Measurements from ENCODE around the gene AHDC1.
"Not testable (repeated sequence)": the region's sequence is repeated elsewhere in the genome, so short reads cannot be mapped to it uniquely, and the experiment has no call there.

The AHDC1 gene

DNA sequence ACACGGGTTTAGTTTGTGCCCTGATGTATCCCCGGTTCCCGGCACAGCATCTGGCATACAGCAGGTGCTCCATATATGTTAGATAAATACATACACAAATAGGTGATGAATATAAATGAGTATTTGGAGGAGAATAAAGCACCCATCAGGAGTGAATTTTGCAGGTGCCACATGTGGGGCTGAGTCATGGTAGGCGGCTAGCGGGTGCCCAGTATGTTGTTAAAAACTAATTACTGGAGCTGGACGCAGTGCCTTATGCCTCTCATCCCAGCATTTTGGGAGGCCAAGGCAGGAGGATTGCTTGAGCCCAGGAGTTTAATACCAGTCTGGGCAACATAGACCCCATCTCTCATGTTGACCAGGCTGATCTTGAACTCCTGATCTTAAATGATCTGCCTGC lies 97.2 kb downstream of the AHDC1 start:
- no peak for DNase-seq (ENCODE audit: low read depth)

DNA sequence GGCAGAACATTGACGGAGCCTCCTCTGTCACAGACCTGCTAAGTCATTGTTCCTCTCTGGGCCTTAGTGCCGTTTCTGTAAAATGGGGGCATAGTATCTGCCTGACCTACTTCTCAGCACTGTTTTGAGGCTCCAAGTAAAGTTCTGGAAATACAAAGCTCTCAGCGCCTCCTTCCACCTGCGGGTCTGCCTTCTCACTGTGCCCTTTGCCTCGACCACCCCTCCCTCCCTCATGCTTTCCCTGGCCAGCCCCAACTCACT lies 98.6 kb downstream of the AHDC1 start:
- no peak for DNase-seq (ENCODE audit: low read depth)

DNA sequence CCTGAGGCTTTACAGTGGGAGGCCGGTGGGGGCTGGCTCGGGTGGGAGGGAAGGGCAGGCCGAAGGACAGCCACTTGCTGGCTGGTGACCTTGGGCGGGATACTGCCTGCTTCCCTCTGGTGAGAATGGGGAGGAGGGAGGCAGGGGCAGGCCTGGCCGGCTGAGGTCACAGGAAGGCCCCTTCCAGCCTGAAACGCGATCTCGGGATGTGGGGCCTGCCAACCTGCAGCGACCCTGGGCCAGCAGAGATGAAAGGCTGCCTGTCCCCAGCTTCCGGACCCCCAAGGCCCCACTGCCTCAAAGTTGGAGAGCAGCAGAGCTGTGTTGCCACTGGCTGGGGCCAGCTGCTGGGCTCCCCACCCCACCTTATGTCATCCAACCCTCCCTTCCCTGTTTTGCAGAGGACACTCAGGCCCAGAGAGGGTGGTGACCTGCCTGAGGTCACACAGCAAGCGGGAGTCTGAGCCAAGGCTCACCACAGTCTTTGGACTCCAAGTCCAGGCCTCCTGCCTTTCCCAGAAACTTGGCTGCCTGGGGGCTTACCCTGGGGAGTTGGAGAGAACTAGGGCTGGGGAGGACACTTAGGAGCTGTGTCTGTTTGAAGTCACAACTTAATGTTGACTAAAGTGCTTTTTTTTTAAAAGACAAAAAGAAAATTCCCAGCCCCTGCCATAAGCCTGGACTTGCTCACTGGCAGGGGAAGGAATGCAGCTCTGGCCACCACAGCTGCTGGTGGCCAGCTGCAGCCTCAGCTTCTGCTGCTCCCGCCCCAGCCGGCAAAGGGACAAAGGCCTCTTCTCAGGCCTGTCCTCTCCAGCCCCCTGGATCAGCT lies 99.1 kb downstream of the AHDC1 start:
- DNase-seq (ENCODE audit: low read depth), result no peak

DNA sequence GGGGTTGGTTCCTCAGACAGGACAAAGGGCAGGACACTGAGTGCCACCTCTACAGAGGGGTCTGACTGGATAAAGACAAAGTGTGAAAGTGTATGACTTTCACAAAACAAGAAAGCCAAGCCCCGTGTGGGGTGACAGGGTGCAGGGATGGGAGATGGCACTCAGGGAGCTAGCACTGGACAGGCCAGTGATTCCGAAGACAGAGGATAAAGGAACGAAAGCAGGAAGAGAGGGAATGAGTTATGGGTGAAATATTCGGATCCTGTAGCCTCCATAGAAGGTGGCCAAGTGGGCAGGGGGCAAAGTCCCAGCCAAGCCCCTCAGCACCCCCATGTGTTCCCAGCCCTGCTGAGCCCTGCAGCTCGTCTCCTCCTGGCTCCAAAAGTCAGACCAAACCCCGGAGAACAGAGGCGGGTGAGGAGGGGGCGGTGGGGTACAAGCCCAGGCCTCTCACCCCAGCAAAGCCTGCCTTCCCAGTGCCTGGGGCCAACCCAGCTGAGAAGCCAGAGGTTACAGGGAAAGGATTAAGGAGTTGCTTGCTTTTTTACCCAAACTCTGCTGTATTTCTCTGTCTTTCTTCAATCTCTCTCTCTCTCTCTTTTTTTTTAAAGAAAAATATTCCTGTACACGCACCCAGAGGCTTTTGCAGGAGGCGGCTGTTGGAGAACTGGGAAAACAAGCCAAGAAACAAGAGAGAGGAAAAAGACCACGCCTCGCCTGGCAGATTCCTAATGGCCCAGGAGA lies 99.9 kb downstream of the AHDC1 start:
- DNase-seq (ENCODE audit: low read depth), result no peak

DNA sequence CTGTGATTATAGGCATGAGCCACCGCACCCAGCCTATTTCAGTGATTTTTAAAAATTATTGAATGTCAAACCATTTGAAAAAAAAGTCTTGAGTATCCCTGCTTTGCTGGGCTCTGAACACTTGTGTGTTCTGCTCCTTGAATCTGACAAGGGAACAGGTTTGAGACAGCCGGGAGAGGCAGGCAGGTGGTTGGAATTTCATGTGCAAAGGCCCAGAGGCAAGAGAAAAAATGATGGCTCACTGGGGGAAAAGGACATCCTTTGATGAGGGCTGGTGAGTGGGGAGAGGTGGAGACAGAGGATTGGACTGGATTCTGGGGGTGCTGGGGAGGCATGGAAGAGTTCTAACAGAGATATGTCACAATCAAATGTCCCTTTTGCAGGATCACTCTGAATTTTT lies 100.9 kb downstream of the AHDC1 start:
- no peak for DNase-seq (ENCODE audit: low read depth)

DNA sequence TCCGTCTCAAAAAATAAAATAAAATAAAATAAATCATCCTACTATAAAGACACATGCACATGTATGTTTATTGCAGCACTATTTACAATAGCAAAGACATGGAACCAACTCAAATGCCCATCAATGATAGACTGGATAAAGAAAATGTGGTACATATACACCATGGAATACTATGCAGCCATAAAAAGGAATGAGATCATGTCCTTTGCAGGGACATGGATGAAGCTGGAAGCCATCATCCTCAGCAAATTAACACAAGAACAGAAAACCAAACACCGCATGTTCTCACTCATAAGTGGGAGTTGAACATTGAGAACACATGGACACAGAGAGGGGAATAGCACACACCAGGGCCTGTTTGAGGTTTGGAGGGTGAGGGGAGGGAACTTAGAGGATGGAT lies 102.8 kb downstream of the AHDC1 start:
- DNase-seq (ENCODE audit: low read depth), result not testable (repeated sequence)

DNA sequence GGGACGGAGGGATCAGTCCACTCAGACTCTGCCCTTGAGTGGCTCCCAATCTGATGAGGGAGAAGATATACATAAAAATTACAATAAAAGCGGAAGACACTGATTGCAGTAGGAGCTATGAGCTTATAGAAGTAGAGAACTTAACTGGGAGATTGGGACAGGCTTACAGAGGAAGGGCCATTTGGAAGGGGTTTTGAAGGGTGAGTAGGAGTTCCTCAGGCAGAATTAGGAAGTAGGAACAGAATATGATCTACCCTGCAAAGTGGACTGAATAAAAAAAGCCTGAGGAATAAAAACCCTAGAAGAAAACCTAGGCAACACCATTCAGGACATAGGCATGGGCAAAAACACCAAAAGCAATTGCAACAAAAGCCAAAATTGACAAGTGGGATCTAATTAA lies 104.8 kb downstream of the AHDC1 start:
- no peak for DNase-seq (ENCODE audit: low read depth)

DNA sequence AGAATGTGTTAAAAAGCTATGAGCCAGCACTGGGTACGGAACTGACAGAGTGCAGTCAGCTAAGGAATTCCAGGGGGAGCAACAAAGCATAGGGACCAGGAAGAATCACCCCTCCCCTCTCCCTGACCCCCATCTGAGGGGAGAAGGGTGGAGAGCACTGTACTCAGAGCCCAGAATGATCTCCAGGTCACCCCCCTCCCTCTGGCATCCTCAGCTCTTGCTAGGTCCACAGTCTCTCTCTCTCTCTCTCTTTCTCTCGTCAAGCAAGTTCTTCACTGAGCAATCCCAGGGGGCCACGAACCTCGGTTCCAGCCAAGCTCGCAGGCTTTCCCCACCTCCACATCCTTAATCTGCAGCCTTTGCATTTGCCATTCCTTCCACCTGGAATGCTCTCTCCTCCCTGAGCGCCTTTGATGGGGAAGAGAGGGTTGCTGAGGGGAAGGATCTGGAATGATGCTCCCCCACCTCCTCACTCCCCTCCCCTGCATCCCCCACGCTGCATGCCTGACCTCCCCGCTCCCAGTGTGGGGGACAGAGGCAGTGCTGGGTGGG lies 107.3 kb downstream of the AHDC1 start:
- DNase-seq (ENCODE audit: low read depth), result no peak

DNA sequence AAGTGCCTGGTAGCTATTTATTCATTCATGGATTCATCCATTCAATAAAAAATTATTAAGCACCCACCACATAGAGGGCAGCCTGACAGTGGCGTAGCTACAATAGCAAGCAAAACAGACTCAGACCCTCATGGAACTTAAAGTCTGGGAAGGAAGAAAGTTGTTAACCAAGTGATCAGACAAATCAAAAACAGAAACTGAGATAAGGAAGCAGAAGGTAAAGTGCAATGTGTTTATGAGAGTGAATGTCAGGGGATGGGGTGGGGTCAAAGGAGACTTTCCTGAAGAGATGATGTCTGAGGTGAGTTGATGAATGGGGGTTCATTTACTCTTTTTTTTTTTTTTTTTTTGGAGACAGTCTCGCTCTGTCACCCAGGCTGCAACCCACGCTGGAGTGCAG lies 111.1 kb downstream of the AHDC1 start:
- DNase-seq (ENCODE audit: low read depth), result no peak

DNA sequence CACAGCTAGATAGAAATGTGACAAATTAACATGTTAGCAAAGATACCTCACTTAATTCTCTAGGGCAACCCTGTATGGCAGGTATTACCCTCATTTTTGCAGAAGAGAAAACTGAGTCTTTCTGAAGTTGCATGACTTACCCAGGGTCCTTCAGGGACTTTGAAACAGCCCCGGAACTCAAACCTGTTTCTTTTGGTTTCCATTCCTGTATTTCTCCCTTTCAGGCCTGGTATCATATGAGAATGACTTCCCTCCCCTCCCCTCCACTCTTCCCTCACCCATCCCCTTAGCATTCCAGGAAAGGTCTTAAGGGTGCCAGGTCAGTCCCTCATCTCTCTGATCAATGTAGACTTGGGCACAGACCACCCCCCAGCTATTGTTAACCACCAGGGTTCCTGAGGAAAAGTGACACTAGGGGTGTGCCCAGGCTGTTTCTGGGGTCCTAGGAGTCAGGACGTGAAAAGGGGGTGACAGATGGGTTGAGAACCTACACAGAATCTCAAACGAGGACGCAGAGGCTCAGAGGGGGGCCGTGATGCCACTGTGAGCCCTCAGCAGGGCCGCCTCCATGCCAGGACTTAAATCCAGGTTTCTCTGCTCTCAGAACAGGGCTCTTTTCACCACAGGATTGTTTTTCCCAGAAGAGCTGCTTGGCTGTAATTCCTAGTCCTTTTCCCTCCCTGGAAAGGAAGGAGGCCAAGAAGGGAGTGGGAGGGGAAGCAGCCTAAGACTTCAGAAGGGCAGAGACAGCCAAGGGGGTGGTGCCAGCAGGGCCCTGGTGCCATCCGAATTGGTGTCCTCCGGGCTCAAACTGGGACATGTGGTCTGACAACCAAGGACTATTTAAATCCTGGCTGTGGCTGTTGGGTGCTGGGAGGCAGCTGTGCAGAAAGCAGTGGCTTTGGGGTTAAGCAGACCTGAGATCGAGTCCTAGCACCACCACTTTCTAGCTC lies 111.9 kb downstream of the AHDC1 start:
- no peak for DNase-seq (ENCODE audit: low read depth)

DNA sequence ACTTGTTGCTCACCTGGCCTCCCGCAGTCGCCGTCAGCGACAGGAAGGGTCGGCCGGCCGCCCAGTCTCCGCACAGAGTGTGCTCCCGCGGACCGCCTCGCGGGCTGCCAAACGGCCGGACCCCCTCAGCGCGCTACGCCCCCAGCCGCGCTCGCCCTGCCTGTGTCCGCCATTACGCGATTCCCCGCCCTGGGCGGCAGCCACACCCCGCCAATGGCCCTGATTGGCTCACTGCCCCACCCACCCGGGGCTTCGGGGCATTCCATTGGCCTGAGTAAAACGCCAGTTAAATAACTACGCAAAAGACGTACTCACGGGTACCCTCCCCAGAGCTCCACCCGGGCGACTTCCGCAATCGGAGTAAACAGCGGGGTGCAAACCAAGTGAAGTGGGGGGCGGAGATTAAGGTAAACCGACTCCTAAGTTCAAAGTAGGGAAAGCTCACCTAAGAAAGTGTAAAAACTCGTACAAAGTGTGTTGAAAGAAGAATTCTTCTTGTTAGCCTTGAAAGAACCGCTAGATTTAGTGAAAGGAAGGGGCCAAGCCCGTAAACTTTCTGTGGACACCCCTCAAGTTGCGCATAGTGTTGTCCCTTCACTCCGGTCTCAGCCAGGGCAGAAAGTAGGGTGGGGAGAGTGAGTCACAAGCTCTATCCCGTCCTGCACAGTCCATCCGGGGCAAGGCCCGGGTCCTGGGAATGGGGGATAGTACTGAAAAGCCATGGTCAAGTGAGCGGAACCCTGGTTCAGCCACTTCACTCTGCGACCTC lies 113.8 kb downstream of the AHDC1 start, which contains the start of gene WASF2:
Gene WASF2, minus strand, starts transcription at position 195 of the 769 bp plus-strand sequence. CDS start 61,277 bp downstream, outside the sequence.
- peak; percentile 97 for DNase-seq (ENCODE audit: low read depth)

DNA sequence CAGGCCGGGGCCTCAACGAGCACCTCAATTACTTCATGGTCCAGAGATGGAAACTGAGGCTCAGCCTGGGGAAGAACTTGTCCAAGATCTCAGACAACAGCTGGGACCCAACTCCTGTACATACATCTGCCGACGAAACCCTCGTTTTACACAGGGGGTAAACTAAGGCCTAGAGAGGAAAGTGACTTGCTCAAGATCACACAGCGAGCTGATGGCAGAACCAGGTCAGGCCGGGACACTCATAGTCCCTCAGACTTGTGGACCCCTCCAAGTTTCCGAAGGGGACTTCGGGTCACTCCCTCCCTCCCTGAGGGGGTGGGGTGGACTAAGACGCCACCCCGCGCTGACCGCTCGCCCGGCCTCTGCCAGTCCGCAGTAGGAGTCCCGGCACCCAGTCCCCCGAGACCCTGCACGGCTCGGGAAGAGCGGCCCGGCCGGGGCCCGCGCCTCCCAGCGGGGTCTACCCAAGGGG lies 114.4 kb downstream of the AHDC1 start:
- DNase-seq (ENCODE audit: low read depth), result peak; percentile 42

DNA sequence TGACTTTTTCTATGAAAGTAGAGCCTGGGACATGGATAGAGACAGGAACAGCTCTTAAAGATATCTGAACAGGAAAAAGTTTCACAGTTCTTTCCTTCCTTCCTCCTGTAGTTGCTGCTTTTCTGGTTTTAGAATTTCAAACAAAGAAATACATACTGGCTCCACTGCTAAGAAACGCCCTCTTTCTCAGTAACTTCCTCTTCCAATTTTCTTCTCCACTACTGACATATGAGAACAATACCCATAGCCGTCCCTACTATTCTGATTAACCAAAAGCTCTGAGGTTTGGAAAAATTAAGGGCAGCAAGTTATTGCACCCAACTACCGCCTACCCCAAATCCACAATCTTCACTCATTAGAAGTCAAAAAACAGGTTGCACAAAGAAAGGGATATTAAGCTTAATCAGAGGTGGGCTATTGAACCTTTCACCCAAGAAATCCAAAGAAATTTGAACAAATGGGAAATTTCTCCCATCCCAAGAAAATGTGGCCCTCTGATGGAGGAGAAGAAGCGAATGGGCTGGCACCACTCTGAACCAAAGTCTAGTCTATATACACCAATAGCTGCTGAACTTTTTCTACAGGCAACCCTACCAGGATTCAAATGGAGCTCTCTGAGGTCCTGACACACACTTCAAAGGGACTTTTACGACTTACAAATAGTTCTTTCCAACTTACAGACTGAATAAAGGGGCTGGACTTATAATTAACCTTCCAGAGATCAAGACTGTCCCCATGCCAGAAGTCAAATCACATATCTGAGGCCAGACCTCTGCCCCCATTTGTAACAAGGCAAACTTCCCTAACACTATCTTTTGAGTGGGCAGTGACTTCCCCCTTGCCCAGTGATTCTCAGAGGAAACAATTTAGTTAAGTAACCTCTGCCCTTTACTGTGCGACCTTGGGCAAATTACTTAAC lies 115.7 kb downstream of the AHDC1 start:
- DNase-seq (ENCODE audit: low read depth), result no peak

DNA sequence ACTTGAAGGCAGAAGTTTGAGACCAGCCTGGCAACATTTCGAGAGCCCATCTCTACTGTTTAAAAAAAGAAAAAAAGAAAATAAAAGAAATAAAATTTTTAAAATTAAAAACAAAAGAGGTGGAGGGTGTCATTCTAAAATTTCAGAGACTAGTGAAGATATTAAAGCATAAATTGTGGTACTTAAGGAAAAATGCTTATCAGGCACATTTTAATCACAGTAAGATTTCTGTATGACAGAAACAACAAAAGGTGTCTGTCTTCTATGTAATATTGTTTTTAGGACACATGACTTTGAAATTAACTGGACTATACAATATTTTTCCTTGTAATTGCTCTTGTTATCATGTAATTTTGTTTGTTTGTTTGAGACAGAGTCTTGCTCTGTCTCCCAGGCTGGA lies 118.6 kb downstream of the AHDC1 start:
- no peak for DNase-seq (ENCODE audit: low read depth)

Measured in HS-27A (cell line).